H1 (cell line): ENCODE data around the gene TRIM14. TPM values are rescaled to one million over a fixed set of nuclear protein-coding genes. Genes with fewer than 3 reads are reported as not detected.

ENCODE experiments used
- CTCF ChIA-PET: fragments of 300-600 bp; sonication (Branson Sonifier 250); formaldehyde crosslinking; loops from one replicate; lab custom pipeline; 2021; ENCODE audit not compliant: partially characterized antibody; lab: Charles Lee
- POLR2A ChIA-PET: fragments of 300-600 bp; sonication (Branson Sonifier 250); formaldehyde crosslinking; loops from one replicate; lab custom pipeline; 2021; ENCODE audit warnings: inconsistent platforms; ENCODE audit not compliant: partially characterized antibody; lab: Charles Lee
- DNase-seq, 2 experiments: peaks; one replicate each; pipeline versions ENCODE4 v3.0.0 to v3.0.0-alpha.2; 2010 to 2022; ENCODE audit warnings: low spot score in 2 of 2, low read depth in 1 of 2, mixed read lengths in 1 of 2
- FAIRE-seq: peaks from 2 replicates; lab custom pipeline; 2011; peaks lifted over from hg19 to GRCh38; lab: Jason Lieb, UNC
- H2AFZ ChIP-seq: 2 replicates; pipeline ENCODE4 v1.8.1; 2012; ENCODE audit warnings: low read length, inconsistent platforms
- H2AK5ac ChIP-seq: 2 replicates; pipeline ENCODE4 v1.6.1; 2013; ENCODE audit warnings: low read depth, low read length
- H2BK120ac ChIP-seq: replicated peaks from 2 replicates; pipeline ENCODE3; 2013; ENCODE audit warnings: low read depth, low read length, inconsistent platforms
- H2BK12ac ChIP-seq: 2 replicates; pipeline ENCODE4 v1.6.1; 2013; ENCODE audit warnings: low read depth, low read length
- H2BK15ac ChIP-seq: 2 replicates; pipeline ENCODE4 v1.6.1; 2013; ENCODE audit warnings: low read length
- H2BK20ac ChIP-seq: 2 replicates; pipeline ENCODE4 v1.6.1; 2013; ENCODE audit warnings: low read length
- H2BK5ac ChIP-seq: 2 replicates; pipeline ENCODE4 v1.6.1; 2013; ENCODE audit warnings: low read depth, low read length
- H3K14ac ChIP-seq: 2 replicates; pipeline ENCODE4 v1.6.1; 2013; ENCODE audit warnings: inconsistent platforms; ENCODE audit not compliant: insufficient read length
- H3K18ac ChIP-seq: 2 replicates; pipeline ENCODE4 v1.6.1; 2013; ENCODE audit warnings: low read length; ENCODE audit errors: extremely low read depth
- H3K23ac ChIP-seq: 2 replicates; pipeline ENCODE4 v1.6.1; 2013; ENCODE audit warnings: inconsistent platforms; ENCODE audit not compliant: insufficient read length
- H3K23me2 ChIP-seq: 2 replicates; pipeline ENCODE4 v1.6.1; 2013; ENCODE audit warnings: low read depth, low read length
- H3K27ac ChIP-seq: 2 replicates; pipeline ENCODE4 v1.6.1; 2011; ENCODE audit warnings: low read depth, low read length, inconsistent platforms
- H3K27me3 ChIP-seq, 4 experiments: replicated peaks in 1 of 4; 1 replicate in 1 of 4; 2 replicates in 3 of 4; pipeline versions ENCODE4 v1.6.1 to v1.8.1; 2011 to 2013; ENCODE audit warnings: low read length in 3 of 4, mild to moderate bottlenecking in 3 of 4, inconsistent platforms in 2 of 4, mixed read lengths in 2 of 4, moderate library complexity in 1 of 4; ENCODE audit not compliant: control insufficient read depth in 3 of 4, insufficient read depth in 3 of 4; ENCODE audit errors: extremely low read depth in 1 of 4
- H3K36me3 ChIP-seq, 4 experiments: 2 replicates each; pipeline versions ENCODE4 v1.6.1 to v1.8.1; 2011 to 2013; ENCODE audit warnings: mild to moderate bottlenecking in 4 of 4, low read length in 3 of 4, moderate library complexity in 2 of 4, control low read depth in 1 of 4, inconsistent platforms in 1 of 4; ENCODE audit not compliant: insufficient read depth in 4 of 4, control insufficient read depth in 2 of 4
- H3K4ac ChIP-seq: replicated peaks from 2 replicates; pipeline ENCODE3; 2013; ENCODE audit warnings: low read length, low read depth, mixed read lengths, inconsistent platforms; ENCODE audit not compliant: insufficient read length
- H3K4me1 ChIP-seq, 4 experiments: replicated peaks in 1 of 4; 1 replicate in 1 of 4; 2 replicates in 3 of 4; pipeline versions ENCODE4 v1.6.1 to v1.8.1; 2011 to 2013; ENCODE audit warnings: low read length in 3 of 4, inconsistent platforms in 2 of 4, mixed read lengths in 1 of 4; ENCODE audit not compliant: insufficient read depth in 4 of 4, control insufficient read depth in 3 of 4
- H3K4me2 ChIP-seq, 2 experiments: 2 replicates each; pipeline versions ENCODE4 v1.6.1 to v1.8.1; 2011 to 2013; ENCODE audit warnings: low read depth in 2 of 2, low read length in 2 of 2, control low read depth in 1 of 2, inconsistent platforms in 1 of 2, mild to moderate bottlenecking in 1 of 2; ENCODE audit not compliant: insufficient read depth in 1 of 2
- H3K4me3 ChIP-seq, 4 experiments: fragments of 200-600, 300-600 bp in 1 of 4; sonication (generic), shearing (Covaris generic), sonication (Bioruptor Twin) in 1 of 4; 2 replicates each; pipeline versions ENCODE4 v1.5.1 to v1.8.1; 2011 to 2016; ENCODE audit warnings: low read length in 4 of 4, low read depth in 3 of 4, control low read depth in 2 of 4, inconsistent platforms in 2 of 4, mild to moderate bottlenecking in 2 of 4, mixed read lengths in 1 of 4, moderate library complexity in 1 of 4; ENCODE audit not compliant: insufficient read depth in 2 of 4; ENCODE audit errors: extremely low read depth in 1 of 4
- H3K56ac ChIP-seq: replicated peaks from 2 replicates; pipeline ENCODE3; 2013; ENCODE audit warnings: low read depth, mild to moderate bottlenecking, mixed read lengths, low read length, inconsistent platforms; ENCODE audit not compliant: insufficient read length
- H3K79me1 ChIP-seq: 2 replicates; pipeline ENCODE4 v1.6.1; 2013; ENCODE audit warnings: low read depth, low read length, control low read depth
- H3K79me2 ChIP-seq, 2 experiments: 2 replicates each; pipeline versions ENCODE4 v1.6.1 to v1.8.1; 2012 to 2013; ENCODE audit warnings: low read length in 2 of 2, mild to moderate bottlenecking in 2 of 2, inconsistent platforms in 1 of 2; ENCODE audit not compliant: insufficient read depth in 2 of 2, control insufficient read depth in 1 of 2
- H3K9ac ChIP-seq, 4 experiments: replicated peaks in 1 of 4; 1 replicate in 1 of 4; 2 replicates in 3 of 4; pipeline versions ENCODE4 v1.6.1 to v1.8.1; 2011 to 2013; ENCODE audit warnings: low read depth in 3 of 4, low read length in 3 of 4, control low read depth in 2 of 4, mild to moderate bottlenecking in 2 of 4, moderate library complexity in 2 of 4, inconsistent platforms in 1 of 4; ENCODE audit errors: extremely low read depth in 1 of 4
- H3K9me3 ChIP-seq, 2 experiments: 2 replicates each; pipeline versions ENCODE4 v1.6.1 to v1.8.1; 2012 to 2013; ENCODE audit warnings: mild to moderate bottlenecking in 2 of 2, moderate library complexity in 2 of 2, control low read depth in 1 of 2, inconsistent platforms in 1 of 2, low read depth in 1 of 2, low read length in 1 of 2, mixed read lengths in 1 of 2; ENCODE audit not compliant: insufficient read depth in 2 of 2
- H4K20me1 ChIP-seq, 2 experiments: replicated peaks in 1 of 2; 2 replicates each; pipeline versions ENCODE3 to v1.8.1; 2011 to 2013; ENCODE audit warnings: inconsistent platforms in 2 of 2, low read length in 2 of 2, mild to moderate bottlenecking in 1 of 2; ENCODE audit not compliant: insufficient read depth in 2 of 2, control insufficient read depth in 1 of 2
- H4K5ac ChIP-seq: 2 replicates; pipeline ENCODE4 v1.6.1; 2013; ENCODE audit warnings: low read length, low read depth, mixed read lengths, inconsistent platforms; ENCODE audit not compliant: insufficient read length
- H4K8ac ChIP-seq: 2 replicates; pipeline ENCODE4 v1.8.0; 2013; ENCODE audit warnings: mild to moderate bottlenecking, moderate library complexity, low read length, inconsistent platforms; ENCODE audit not compliant: insufficient read depth; ENCODE audit errors: extremely low read depth
- H4K91ac ChIP-seq: replicated peaks from 2 replicates; pipeline ENCODE3; 2013; ENCODE audit warnings: low read length, mixed read lengths, inconsistent platforms; ENCODE audit not compliant: insufficient read length
- CEBPB ChIP-seq: IDR thresholded peaks from 2 replicates; pipeline ENCODE4 v1.6.1; 2012; ENCODE audit warnings: low read depth, low read length
- HDAC2 ChIP-seq, 2 experiments: fragments of 300-600 bp in 1 of 2; sonication (generic) in 1 of 2; IDR thresholded peaks; 2 replicates each; pipeline ENCODE4 v1.6.1; 2011 to 2012; ENCODE audit warnings: low read depth in 2 of 2, low read length in 2 of 2, mild to moderate bottlenecking in 2 of 2, moderate library complexity in 2 of 2, borderline replicate concordance in 1 of 2, inconsistent platforms in 1 of 2
- SP1 ChIP-seq: IDR thresholded peaks from 2 replicates; pipeline ENCODE4 v1.6.1; 2011; ENCODE audit warnings: low read depth, low read length
- WGBS, 2 experiments: shearing (Covaris generic) in 1 of 2; methylation state at CpG; one replicate each; pipeline versions ENCODE4 v1.1.6 to v1.1.7; 2013 to 2015; ENCODE audit warnings: low lambda C conversion rate in 2 of 2, mixed read lengths in 2 of 2, inconsistent platforms in 1 of 2, low coverage in 1 of 2, missing lambda C conversion rate in 1 of 2; ENCODE audit not compliant: insufficient replicate concordance in 2 of 2, insufficient coverage in 1 of 2, insufficient read length in 1 of 2; ENCODE audit errors: extremely low coverage in 1 of 2, missing lambda C conversion rate in 1 of 2; 5-methylcytosine and 5-hydroxymethylcytosine counted together
- polyA plus RNA-seq, 7 experiments: library from polyadenylated mRNA; depleted of rRNA in 3 of 7; stranded (reverse) in 5 of 7; unstranded in 2 of 7; fragments of >200 nt in 5 of 7; fragments of 200-250 nt in 2 of 7; gene quantifications; 1 replicate in 5 of 7; 2 replicates in 1 of 7; 4 replicates in 1 of 7; pipeline versions ENCODE4 v1.2.1 to v1.2.3, GENCODE V29; 2011 to 2013; ENCODE audit warnings: missing spikeins in 2 of 7, mixed read lengths in 2 of 7
- total RNA-seq: library from RNA; stranded (reverse); fragmentation: NEBNext Ultra II Directional; extraction: Animal tissue kit (Norgen Biotek cat#: 25700); gene quantifications from 2 replicates; pipeline ENCODE4 v1.2.1, GENCODE V29; 2021

The TRIM14 gene
- total and polyA plus RNA-seq, 2 of the 8 experiments (the other 6 are each of a cell fraction or from before 2014, with no cell fraction given): 9.2 to 19.4 TPM

DNA sequence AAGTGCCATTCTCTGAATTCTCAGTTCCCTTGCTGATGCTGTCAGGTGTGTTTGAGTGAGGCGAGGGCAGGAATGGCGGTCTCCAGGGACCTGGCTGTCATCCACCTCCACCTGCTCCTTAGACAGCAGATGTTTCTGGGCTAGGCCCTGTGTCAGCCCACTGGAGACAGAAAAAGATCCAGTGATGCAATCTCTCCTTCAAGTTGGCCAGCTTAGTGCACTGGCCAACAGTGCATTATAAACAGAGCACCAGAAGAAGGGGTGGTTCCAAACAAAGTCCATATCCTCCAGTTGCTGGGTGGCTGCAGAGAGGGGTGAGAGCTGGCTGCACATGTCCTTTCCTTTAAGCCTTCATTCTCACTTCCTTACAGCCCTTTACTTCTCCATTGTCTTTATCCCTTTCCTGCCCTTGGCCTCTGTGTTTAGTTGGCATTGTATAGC lies 35.9 kb downstream of the TRIM14 start:
- ChIA-PET CTCF (no interaction called here), POLR2A (no interaction called here)
- Histone ChIP-seq H3K4me3 (no peak overlapping the region), H3K14ac (no peak overlapping the region), H3K4me2 (no peak overlapping the region), H4K91ac (no peak overlapping the region), H3K9ac (no peak overlapping the region), H3K79me2 (no peaks in the 10 kb centered on the region), H2BK20ac (no peak overlapping the region), H3K23me2 (peaks cover 2% of the 10 kb centered on the region; the same call in 1 of the 2 replicates), H2BK120ac (no peak overlapping the region), H3K4me1 (peaks cover 2 to 10% (median 6%) of the 10 kb centered on the region in 4 experiments; a peak in 4 of 7 replicates), H4K20me1 (peaks cover 4 to 7% of the 10 kb centered on the region in 2 experiments), H3K27me3 (no peaks in the 10 kb centered on the region; a peak in 2 of 7 replicates), H2BK15ac (no peak overlapping the region), H4K5ac (no peak overlapping the region), H2BK5ac (no peak overlapping the region; the same call in 1 of the 2 replicates), H3K79me1 (no peaks in the 10 kb centered on the region), H3K36me3 (peaks cover 2 to 28% (median 10%) of the 10 kb centered on the region in 4 experiments; a peak in 5 of 8 replicates), H3K27ac (no peak overlapping the region), H3K9me3 (no peaks in the 10 kb centered on the region), H2AK5ac (no peak overlapping the region), H4K8ac (no peak overlapping the region), H2BK12ac (no peak overlapping the region), H3K23ac (no peak overlapping the region), H3K56ac (no peak overlapping the region), H3K4ac (no peak overlapping the region), H3K18ac (no peak overlapping the region), H2AFZ (no peak overlapping the region)
- FAIRE-seq: no peak
- DNase-seq: no peak
- WGBS, 2 experiments: 86% methylated on average over 2 of the region's 2 CpGs; no CpG with 5 or more reads in 1 of the 2 experiments
- TF ChIP-seq SP1 (no peak), HDAC2 (IDR thresholded peaks at IDR 0.05; ENCODE audit: borderline replicate concordance in 1 of 2, low read depth in 2 of 2, low read length in 2 of 2) (no peak), CEBPB (no peak)
